Esophagus muscularis mucosa (tissue), 4 donors: Measurements from ENCODE around the gene NDC80. TPM values are rescaled to one million over a fixed set of nuclear protein-coding genes. Genes with fewer than 3 reads are reported as not detected.

Experiments
- DNase-seq: peaks from one replicate; pipeline ENCODE4 v3.0.0-alpha.2; 2017; ENCODE audit errors: extremely low spot score
- H3K27ac ChIP-seq, 4 donors: fragments of 200-600 bp; sonication (generic); replicated peaks in 1 of 4; 1 replicate in 3 of 4; 2 replicates in 1 of 4; pipeline ENCODE4 v1.5.1; 2016 to 2019; ENCODE audit warnings: mild to moderate bottlenecking in 1 of 4
- H3K27me3 ChIP-seq, 4 donors: fragments of 200-600 bp; sonication (generic); one replicate each; pipeline versions ENCODE4 v1.5.1 to v1.6.0; 2016 to 2019
- H3K36me3 ChIP-seq, 4 donors: fragments of 200-600 bp; sonication (generic); one replicate each; pipeline ENCODE4 v1.5.1; 2016 to 2019
- H3K4me1 ChIP-seq, 4 donors: fragments of 200-600 bp; sonication (generic); one replicate each; pipeline ENCODE4 v1.5.1; 2016 to 2019
- H3K4me3 ChIP-seq, 4 donors: fragments of 200-600 bp; sonication (generic); 1 replicate in 2 of 4; 2 replicates in 2 of 4; pipeline ENCODE4 v1.5.1; 2016 to 2019; ENCODE audit warnings: mild to moderate bottlenecking in 4 of 4, moderate library complexity in 1 of 4
- H3K9me3 ChIP-seq, 4 donors: fragments of 200-600 bp; sonication (generic); 1 replicate in 3 of 4; 2 replicates in 1 of 4; pipeline ENCODE4 v1.5.1; 2016 to 2019
- EP300 ChIP-seq: sonication (generic); formaldehyde crosslinking; IDR thresholded peaks from one replicate; pipeline ENCODE4 v1.6.1; 2017; ENCODE audit warnings: antibody characterized with exemption
- POLR2A ChIP-seq: fragments of 450-650 bp; IDR thresholded peaks from one replicate; pipeline ENCODE4 v1.6.1; 2017; ENCODE audit warnings: antibody characterized with exemption, moderate library complexity, mild to moderate bottlenecking, low read depth
- POLR2AphosphoS5 ChIP-seq, 2 donors: sonication (generic); formaldehyde crosslinking; IDR thresholded peaks; one replicate each; pipeline ENCODE4 v1.6.1; 2017; ENCODE audit warnings: antibody characterized with exemption in 2 of 2
- WGBS: methylation state at CpG from one replicate; pipeline ENCODE4 v1.1.5; 2018; 5-methylcytosine and 5-hydroxymethylcytosine counted together
- intact Hi-C: fragments of 100-400 bp; cut with DNase I; formaldehyde crosslinking; loops from one replicate; pipeline ENCODE4 v1.15.1; 2023
- total RNA-seq, 4 donors: library from RNA; depleted of rRNA; stranded (reverse); fragments of >200 nt; gene quantifications; one replicate each; pipeline versions ENCODE4 v1.1.0 to v1.2.1, GENCODE V29; 2016
- TF ChIP-seq, protein P1 (sequence below), 3 experiments: fragments of 200-600 bp in 2 of 3; fragments of 450-650 bp in 1 of 3; sonication (generic) in 2 of 3; IDR thresholded peaks; one replicate each; pipeline ENCODE4 v1.5.1; 2017 to 2019; ENCODE audit warnings: antibody characterized with exemption in 3 of 3, mild to moderate bottlenecking in 2 of 3, moderate library complexity in 1 of 3

Gene NDC80
- total RNA-seq, 4 donors from 2014 or later: 0.17 to 0.57 (median 0.42) TPM; not detected in 1

DNA sequence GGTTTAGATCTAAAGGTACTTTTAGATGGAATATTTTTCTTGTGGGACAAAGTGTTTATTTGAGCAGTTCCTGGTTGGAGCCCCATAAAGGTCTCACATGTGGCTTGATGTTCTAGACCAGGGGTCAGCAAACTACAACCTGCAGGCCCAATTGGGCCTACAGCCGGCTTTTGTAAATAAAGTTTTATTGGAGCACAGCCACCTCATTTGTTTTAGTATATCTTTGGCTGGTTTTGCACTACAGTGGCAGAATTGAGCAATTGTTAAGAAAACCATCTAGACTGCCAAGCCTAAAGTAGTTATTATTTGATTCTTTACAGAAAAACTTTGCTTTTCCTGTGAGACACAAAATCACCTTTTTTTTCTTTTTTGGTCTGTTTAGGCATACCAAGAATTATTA is 41.6 kb downstream of the NDC80 start:
- intact Hi-C loops: no loop called here
- WGBS: 85% methylated on average over 1 of the region's 1 CpG

DNA sequence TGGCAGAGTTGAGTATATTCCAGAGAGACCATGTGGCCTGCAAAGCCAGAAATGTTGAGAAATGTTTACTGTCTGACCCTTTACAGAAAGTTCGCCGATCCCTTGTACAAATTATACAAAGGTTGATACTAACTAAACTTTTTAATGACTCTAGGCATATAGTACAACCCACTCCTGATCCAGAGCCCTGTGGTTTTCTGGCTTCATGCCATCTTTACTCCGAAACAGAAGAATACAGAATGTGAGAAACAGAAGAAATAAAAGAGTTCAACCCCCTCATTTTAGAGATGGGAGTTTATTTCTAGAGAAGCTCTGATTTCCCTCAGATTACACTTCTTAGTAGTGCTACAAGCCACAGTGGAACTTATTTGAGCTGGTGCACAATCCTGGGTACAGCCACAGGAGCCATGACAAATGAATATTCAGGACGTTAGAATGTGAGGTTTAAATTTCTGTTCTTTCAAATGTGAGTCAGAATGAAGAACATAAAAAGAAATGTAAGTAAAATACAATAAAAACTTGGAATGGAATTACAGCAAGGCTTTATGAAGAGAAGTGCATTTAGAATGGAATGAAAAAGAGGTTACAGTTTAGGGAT is 46.1 kb downstream of the NDC80 start:
- intact Hi-C loops: no loop called here
- DNase-seq: no peak
- H3K27ac ChIP-seq: no peak overlapping the region
- TF ChIP-seq POLR2A (no peak), EP300 (no peak), POLR2AphosphoS5 (IDR thresholded peaks at IDR 0.05) (no peak)
- TF ChIP-seq, protein P1, sequence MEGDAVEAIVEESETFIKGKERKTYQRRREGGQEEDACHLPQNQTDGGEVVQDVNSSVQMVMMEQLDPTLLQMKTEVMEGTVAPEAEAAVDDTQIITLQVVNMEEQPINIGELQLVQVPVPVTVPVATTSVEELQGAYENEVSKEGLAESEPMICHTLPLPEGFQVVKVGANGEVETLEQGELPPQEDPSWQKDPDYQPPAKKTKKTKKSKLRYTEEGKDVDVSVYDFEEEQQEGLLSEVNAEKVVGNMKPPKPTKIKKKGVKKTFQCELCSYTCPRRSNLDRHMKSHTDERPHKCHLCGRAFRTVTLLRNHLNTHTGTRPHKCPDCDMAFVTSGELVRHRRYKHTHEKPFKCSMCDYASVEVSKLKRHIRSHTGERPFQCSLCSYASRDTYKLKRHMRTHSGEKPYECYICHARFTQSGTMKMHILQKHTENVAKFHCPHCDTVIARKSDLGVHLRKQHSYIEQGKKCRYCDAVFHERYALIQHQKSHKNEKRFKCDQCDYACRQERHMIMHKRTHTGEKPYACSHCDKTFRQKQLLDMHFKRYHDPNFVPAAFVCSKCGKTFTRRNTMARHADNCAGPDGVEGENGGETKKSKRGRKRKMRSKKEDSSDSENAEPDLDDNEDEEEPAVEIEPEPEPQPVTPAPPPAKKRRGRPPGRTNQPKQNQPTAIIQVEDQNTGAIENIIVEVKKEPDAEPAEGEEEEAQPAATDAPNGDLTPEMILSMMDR (IDR thresholded peaks at IDR 0.05): no peak
- H3K27me3 ChIP-seq: no peaks in the 10 kb centered on the region
- H3K4me3 ChIP-seq: no peak overlapping the region
- H3K4me1 ChIP-seq: no peaks in the 10 kb centered on the region
- no peaks in the 10 kb centered on the region for H3K9me3 ChIP-seq
- 75% methylated on average over 4 of the region's 4 CpGs for WGBS
- no peaks in the 10 kb centered on the region for H3K36me3 ChIP-seq

More for the DNA sequence above, 41.6 kb downstream of the NDC80 start:
- no peaks in the 10 kb centered on the region for H3K9me3 ChIP-seq
- H3K4me3 ChIP-seq: no peak overlapping the region
- H3K27me3 ChIP-seq: no peaks in the 10 kb centered on the region
- TF ChIP-seq, protein P1 (IDR thresholded peaks at IDR 0.05): no peak
- TF ChIP-seq POLR2A (no peak), POLR2AphosphoS5 (IDR thresholded peaks at IDR 0.05) (no peak), EP300 (no peak)
- no peak overlapping the region for H3K27ac ChIP-seq
- no peaks in the 10 kb centered on the region for H3K4me1 ChIP-seq
- no peaks in the 10 kb centered on the region for H3K36me3 ChIP-seq
- DNase-seq: no peak

DNA sequence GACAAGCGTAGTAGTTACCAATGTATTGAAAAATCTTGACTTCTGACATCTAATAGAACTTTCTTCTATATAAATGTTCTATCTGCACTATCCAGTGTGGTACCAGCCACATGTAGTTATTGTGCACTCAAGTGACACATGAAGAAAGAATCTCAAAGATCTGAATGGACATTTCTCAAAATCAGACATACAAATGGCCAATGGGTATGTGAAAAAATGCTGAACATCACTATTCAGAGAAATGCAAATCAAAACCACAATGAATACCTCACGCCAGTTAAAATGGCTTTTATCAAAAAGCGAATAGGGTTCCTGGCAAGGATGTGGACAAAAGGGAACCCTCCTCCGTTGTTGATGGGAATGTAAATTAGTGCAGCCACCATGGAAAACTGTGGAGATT is 46.7 kb downstream of the NDC80 start:
- Histone ChIP-seq H3K4me1 (no peaks in the 10 kb centered on the region), H3K27me3 (no peaks in the 10 kb centered on the region), H3K27ac (no peak overlapping the region), H3K9me3 (no peaks in the 10 kb centered on the region), H3K36me3 (no peaks in the 10 kb centered on the region), H3K4me3 (no peak overlapping the region)
- intact Hi-C loops: no loop called here
- TF ChIP-seq POLR2AphosphoS5 (IDR thresholded peaks at IDR 0.05) (no peak), EP300 (no peak), POLR2A (no peak)
- TF ChIP-seq, protein P1 (IDR thresholded peaks at IDR 0.05): no peak
- 97% methylated on average over 4 of the region's 4 CpGs for WGBS
- no peak for DNase-seq

DNA sequence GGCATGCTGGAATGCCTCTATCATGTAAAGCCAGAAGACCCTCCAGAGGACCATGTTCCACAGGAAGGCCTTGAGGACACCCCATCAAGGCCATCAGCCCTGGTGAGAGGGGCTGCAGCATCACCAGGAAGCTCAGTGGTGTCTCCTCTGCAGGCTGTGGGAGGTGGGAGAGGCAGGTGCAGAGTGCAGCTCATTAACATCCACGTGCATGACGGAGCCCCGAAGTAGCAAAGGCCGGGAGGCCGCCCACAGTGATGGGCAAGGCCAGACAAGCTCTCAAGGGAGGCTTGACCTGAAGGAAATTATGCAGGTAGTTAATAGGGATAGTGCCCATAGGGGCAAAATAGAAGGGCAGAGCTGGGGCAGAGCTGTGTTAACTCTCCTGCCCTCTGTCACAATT is 53.9 kb downstream of the NDC80 start:
- Histone ChIP-seq H3K4me1 (no peaks in the 10 kb centered on the region), H3K4me3 (no peak overlapping the region), H3K27ac (no peak overlapping the region), H3K36me3 (no peaks in the 10 kb centered on the region), H3K9me3 (no peaks in the 10 kb centered on the region), H3K27me3 (no peaks in the 10 kb centered on the region)
- intact Hi-C loops: no loop called here
- 93% methylated on average over 5 of the region's 5 CpGs for WGBS
- DNase-seq: no peak
- TF ChIP-seq POLR2A (no peak), POLR2AphosphoS5 (IDR thresholded peaks at IDR 0.05) (no peak), EP300 (no peak)
- TF ChIP-seq, protein P1 (IDR thresholded peaks at IDR 0.05): no peak

DNA sequence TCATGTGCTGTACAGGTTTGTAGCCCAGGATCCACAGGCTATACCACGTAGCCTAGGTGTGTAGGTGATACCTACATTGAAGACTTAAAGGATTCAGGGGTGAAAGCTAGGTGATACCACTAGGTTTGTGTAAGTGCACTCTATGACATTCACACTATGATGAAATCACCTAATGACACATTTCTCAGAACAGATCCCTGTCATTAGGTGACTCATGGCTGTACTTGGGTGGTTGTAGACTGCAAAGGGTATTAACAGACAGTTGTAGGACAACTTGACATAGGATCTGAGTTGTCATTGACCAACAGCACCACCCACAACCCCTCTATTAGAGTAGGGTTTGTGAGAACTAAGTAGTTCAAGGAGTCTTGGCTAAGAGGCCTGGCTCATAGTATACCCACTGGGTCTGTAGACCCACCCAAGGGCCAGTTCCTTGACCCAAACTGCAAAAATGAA is 56.5 kb downstream of the NDC80 start:
- Histone ChIP-seq H3K9me3 (no peaks in the 10 kb centered on the region), H3K36me3 (no peaks in the 10 kb centered on the region), H3K4me1 (no peaks in the 10 kb centered on the region), H3K4me3 (no peak overlapping the region), H3K27ac (no peak overlapping the region), H3K27me3 (no peaks in the 10 kb centered on the region)
- intact Hi-C loops: no loop called here
- DNase-seq: no peak
- WGBS: 100% methylated on average over 1 of the region's 1 CpG
- TF ChIP-seq EP300 (no peak), POLR2A (no peak), POLR2AphosphoS5 (IDR thresholded peaks at IDR 0.05) (no peak)
- TF ChIP-seq, protein P1 (IDR thresholded peaks at IDR 0.05): no peak
